IMR-90 (cell line): Measurements from ENCODE around the gene SLCO3A1.

Experiments
- CEBPB ChIP-seq: IDR thresholded peaks from 2 replicates; pipeline ENCODE4 v1.6.1; 2012; ENCODE audit warnings: low read depth, low read length, improper control_type of control experiment
- MXI1 ChIP-seq: IDR thresholded peaks from 2 replicates; pipeline ENCODE4 v1.6.1; 2012; ENCODE audit warnings: low read depth, mild to moderate bottlenecking, low read length, moderate library complexity, borderline replicate concordance
- POLR2A ChIP-seq: IDR thresholded peaks from 2 replicates; pipeline ENCODE4 v1.6.1; 2012; ENCODE audit warnings: mild to moderate bottlenecking, low read depth, low read length
- RAD21 ChIP-seq: IDR thresholded peaks from 2 replicates; pipeline ENCODE4 v1.6.1; 2012; ENCODE audit warnings: low read length, improper control_type of control experiment
- RCOR1 ChIP-seq: IDR thresholded peaks from 2 replicates; pipeline ENCODE4 v1.6.1; 2012; ENCODE audit warnings: mild to moderate bottlenecking, low read length, improper control_type of control experiment; ENCODE audit not compliant: insufficient replicate concordance
- RFX5 ChIP-seq: IDR thresholded peaks from 2 replicates; pipeline ENCODE4 v1.8.0; 2012; ENCODE audit warnings: low read depth, mild to moderate bottlenecking, low read length, moderate library complexity
- SMC3 ChIP-seq: fragments of 150-350 bp; IDR thresholded peaks from 2 replicates; pipeline ENCODE4 v1.6.1; 2016; ENCODE audit warnings: low read depth, mild to moderate bottlenecking, antibody characterized with exemption, low read length, moderate library complexity
- TF ChIP-seq, protein P1 (sequence below): conservative IDR thresholded peaks from 2 replicates; pipeline ENCODE4 v1.5.1; 2012; ENCODE audit warnings: mild to moderate bottlenecking, low read depth, low read length, improper control_type of control experiment

DNA sequence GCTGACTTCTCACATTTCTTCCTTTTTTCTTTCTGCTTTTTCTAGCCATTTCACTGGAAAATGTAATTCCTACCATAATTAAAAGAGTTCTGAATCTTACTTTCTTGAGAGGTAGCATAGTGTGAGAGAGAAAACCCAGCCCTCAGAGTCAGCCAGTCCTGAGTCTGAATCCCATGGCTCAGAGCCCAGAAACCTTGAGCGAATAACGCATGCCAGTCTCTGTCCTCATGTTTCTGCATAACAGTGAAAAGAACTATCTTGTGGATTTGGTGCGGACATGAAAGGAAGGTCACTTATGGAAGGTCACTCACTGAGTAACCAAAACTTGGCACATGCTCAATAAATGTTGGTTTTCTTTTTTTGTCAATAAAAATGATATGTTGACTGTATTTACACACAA, 29.3 kb upstream of the SLCO3A1 start:
- TF ChIP-seq, protein P1, sequence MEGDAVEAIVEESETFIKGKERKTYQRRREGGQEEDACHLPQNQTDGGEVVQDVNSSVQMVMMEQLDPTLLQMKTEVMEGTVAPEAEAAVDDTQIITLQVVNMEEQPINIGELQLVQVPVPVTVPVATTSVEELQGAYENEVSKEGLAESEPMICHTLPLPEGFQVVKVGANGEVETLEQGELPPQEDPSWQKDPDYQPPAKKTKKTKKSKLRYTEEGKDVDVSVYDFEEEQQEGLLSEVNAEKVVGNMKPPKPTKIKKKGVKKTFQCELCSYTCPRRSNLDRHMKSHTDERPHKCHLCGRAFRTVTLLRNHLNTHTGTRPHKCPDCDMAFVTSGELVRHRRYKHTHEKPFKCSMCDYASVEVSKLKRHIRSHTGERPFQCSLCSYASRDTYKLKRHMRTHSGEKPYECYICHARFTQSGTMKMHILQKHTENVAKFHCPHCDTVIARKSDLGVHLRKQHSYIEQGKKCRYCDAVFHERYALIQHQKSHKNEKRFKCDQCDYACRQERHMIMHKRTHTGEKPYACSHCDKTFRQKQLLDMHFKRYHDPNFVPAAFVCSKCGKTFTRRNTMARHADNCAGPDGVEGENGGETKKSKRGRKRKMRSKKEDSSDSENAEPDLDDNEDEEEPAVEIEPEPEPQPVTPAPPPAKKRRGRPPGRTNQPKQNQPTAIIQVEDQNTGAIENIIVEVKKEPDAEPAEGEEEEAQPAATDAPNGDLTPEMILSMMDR: no peak
- TF ChIP-seq POLR2A: no peak
- TF ChIP-seq MXI1: no peak
- no peak for TF ChIP-seq RAD21
- TF ChIP-seq RCOR1: no peak
- TF ChIP-seq SMC3: no peak
- TF ChIP-seq CEBPB: no peak
- no peak for TF ChIP-seq RFX5
